ENCODE results near the gene DNPH1. TPM values are rescaled to one million over a fixed set of nuclear protein-coding genes. Genes with fewer than 3 reads are reported as not detected.

DNPH1 gene
- total and polyA plus RNA-seq, 2 donors (not counting 3 experiments of a cell fraction or from before 2014, with no cell fraction given), result 37.7 to 120 TPM

DNA sequence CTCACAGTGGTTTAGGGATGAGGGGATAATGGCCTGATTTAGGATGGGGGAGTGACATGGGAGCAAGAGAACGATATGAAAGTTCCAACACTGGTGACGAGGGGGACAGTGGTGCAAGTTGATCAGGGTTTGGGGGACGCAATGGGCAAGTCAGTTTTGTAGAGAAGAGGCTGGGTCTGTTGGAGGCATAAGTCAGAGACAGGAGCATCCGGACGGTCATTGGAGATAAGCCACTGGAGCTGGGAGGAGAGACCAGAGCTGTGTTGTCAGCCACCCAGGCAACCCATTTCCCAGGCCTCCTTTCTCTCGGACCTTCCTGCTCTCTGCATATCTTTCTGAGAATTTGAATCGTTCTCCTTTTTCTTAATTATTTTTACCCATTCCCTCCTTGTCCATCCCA, 9.5 kb downstream of the DNPH1 start:
- dilution Hi-C loops (cut with MboI; ENCODE audit: extremely low pct_ligation_motif_present, low sequenced_read_pairs) (no loop called here), intact Hi-C loops (cut with micrococcal nuclease) (no loop called here)
- POLR2A ChIA-PET, result no interaction called here
- no TSS peak for BruUV-seq (replicated peaks)
- peaks cover 0 to 31% of the 10 kb centered on the region in 2 experiments for H3K36me3 ChIP-seq (ENCODE audit: control insufficient read depth in 2 of 2, extremely low read depth in 1 of 2, insufficient read depth in 2 of 2, low read length in 2 of 2)
- no peaks in the 10 kb centered on the region for H3K9me3 ChIP-seq (replicated peaks; ENCODE audit: control insufficient read depth, insufficient read depth, low read length)
- H3K4me2 ChIP-seq (ENCODE audit: insufficient read depth, low read length), result no peak overlapping the region
- FAIRE-seq, result no peak
- H3K4me1 ChIP-seq (ENCODE audit: control insufficient read depth, extremely low read depth, insufficient read depth, low read length), result peaks cover 3% of the 10 kb centered on the region
- no peak overlapping the region for H3K4me3 ChIP-seq (replicated peaks in 1 of 3; ENCODE audit: insufficient read depth in 1 of 3, low read depth in 1 of 3, low read length in 3 of 3)
- no peaks in the 10 kb centered on the region for H3K79me2 ChIP-seq (ENCODE audit: control insufficient read depth, insufficient read depth, low read length)
- no peaks in the 10 kb centered on the region for H4K20me1 ChIP-seq (replicated peaks; ENCODE audit: control insufficient read depth, extremely low read depth, insufficient read depth, low read length)
- CTCF ChIA-PET, result interaction anchor here (3.0 kb wide), 1 partner anchor 9 kb away, joined by 16 read pairs; the partner anchor contains the start of gene DNPH1
- no peaks in the 10 kb centered on the region for H3K9me1 ChIP-seq (replicated peaks; ENCODE audit: control insufficient read depth, extremely low read depth, insufficient read depth, low read length)
- TF ChIP-seq JUN (IDR thresholded peaks at IDR 0.05; ENCODE audit: borderline replicate concordance, insufficient read depth, insufficient read length, low read depth) (no peak), POLR2A (IDR thresholded peaks at IDR 0.05; ENCODE audit: low read depth, low read length) (no peak), POLR2AphosphoS5 (IDR thresholded peaks at IDR 0.05; ENCODE audit: insufficient read depth, low read depth, low read length) (no peak), EZH2 (IDR thresholded peaks at IDR 0.05; ENCODE audit: borderline replicate concordance, low read depth, low read length, severe bottlenecking) (no peak), FOS (IDR thresholded peaks at IDR 0.05; ENCODE audit: borderline replicate concordance, insufficient read depth, low read length) (no peak), MYC (IDR thresholded peaks at IDR 0.05; ENCODE audit: low read depth, low read length) (no peak), GATA2 (IDR thresholded peaks at IDR 0.05; ENCODE audit: insufficient read depth, insufficient read length, low read depth, low read length) (no peak)
- TF ChIP-seq, protein P1, sequence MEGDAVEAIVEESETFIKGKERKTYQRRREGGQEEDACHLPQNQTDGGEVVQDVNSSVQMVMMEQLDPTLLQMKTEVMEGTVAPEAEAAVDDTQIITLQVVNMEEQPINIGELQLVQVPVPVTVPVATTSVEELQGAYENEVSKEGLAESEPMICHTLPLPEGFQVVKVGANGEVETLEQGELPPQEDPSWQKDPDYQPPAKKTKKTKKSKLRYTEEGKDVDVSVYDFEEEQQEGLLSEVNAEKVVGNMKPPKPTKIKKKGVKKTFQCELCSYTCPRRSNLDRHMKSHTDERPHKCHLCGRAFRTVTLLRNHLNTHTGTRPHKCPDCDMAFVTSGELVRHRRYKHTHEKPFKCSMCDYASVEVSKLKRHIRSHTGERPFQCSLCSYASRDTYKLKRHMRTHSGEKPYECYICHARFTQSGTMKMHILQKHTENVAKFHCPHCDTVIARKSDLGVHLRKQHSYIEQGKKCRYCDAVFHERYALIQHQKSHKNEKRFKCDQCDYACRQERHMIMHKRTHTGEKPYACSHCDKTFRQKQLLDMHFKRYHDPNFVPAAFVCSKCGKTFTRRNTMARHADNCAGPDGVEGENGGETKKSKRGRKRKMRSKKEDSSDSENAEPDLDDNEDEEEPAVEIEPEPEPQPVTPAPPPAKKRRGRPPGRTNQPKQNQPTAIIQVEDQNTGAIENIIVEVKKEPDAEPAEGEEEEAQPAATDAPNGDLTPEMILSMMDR (IDR thresholded peaks at IDR 0.05; ENCODE audit: extremely low read depth in 1 of 2, insufficient read depth in 1 of 2, low read depth in 1 of 2, low read length in 2 of 2), result no peak
- TF ChIP-seq, protein P2, sequence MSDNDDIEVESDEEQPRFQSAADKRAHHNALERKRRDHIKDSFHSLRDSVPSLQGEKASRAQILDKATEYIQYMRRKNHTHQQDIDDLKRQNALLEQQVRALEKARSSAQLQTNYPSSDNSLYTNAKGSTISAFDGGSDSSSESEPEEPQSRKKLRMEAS (IDR thresholded peaks at IDR 0.05; ENCODE audit: insufficient read depth, insufficient read length), result no peak
- H3K27me3 ChIP-seq (ENCODE audit: control insufficient read depth in 2 of 2, insufficient read depth in 2 of 2, low read length in 2 of 2), result no peaks in the 10 kb centered on the region
- H2AFZ ChIP-seq (ENCODE audit: low read depth, low read length), result no peak overlapping the region
- H3K9ac ChIP-seq (replicated peaks; ENCODE audit: extremely low read depth, insufficient read depth, low read length), result no peak overlapping the region
- no peak overlapping the region for H3K27ac ChIP-seq (ENCODE audit: insufficient read depth, low read depth, low read length)
- no peak for DNase-seq (ENCODE audit: low read depth, low spot score)
